GM21447 (cell line): ENCODE measurements around the gene UGGT1.

Source experiments
- ATAC-seq: cut with Tn5 transposase; IDR thresholded peaks from one replicate; pipeline ENCODE4 v1.9.1; 2021; ENCODE audit not compliant: unreplicated experiment

Gene UGGT1

GRCh38 chr2:128215897-128216642 is 125.1 kb downstream of the UGGT1 start:
- ATAC-seq: no peak

- no peak for ATAC-seq
These were observed 126.7 kb downstream of the UGGT1 start for GRCh38 chr2:128217671-128218070.

GRCh38 chr2:128219891-128220290 is 128.9 kb downstream of the UGGT1 start:
- no peak for ATAC-seq

- no peak for ATAC-seq
These were observed 136.9 kb downstream of the UGGT1 start for GRCh38 chr2:128227862-128228261.

- ATAC-seq: no peak
These were observed 137.9 kb downstream of the UGGT1 start for GRCh38 chr2:128228894-128229293.

- ATAC-seq: peak; percentile 99
These were observed 142.2 kb downstream of the UGGT1 start for GRCh38 chr2:128232965-128233789.

GRCh38 chr2:128233790-128234395 is 142.9 kb downstream of the UGGT1 start:
- peak; percentile 3 for ATAC-seq

- no peak for ATAC-seq
These were observed 143.6 kb downstream of the UGGT1 start for GRCh38 chr2:128234613-128235012.

- no peak for ATAC-seq
These were observed 144.6 kb downstream of the UGGT1 start for GRCh38 chr2:128235581-128235980.

- no peak for ATAC-seq
These were observed 145.6 kb downstream of the UGGT1 start for GRCh38 chr2:128236491-128237035.

- no peak for ATAC-seq
These were observed 146.1 kb downstream of the UGGT1 start for GRCh38 chr2:128237081-128237534.

GRCh38 chr2:128237911-128238697 is 147.1 kb downstream of the UGGT1 start:
- no peak for ATAC-seq

- no peak for ATAC-seq
These were observed 150.9 kb downstream of the UGGT1 start for GRCh38 chr2:128241896-128242295.
